Measurements from ENCODE around the gene SLX4.

- TF ChIP-seq POLR2AphosphoS5 (IDR thresholded peaks at IDR 0.05; ENCODE audit: low read depth, low read length) (no peak), POLR2A (IDR thresholded peaks at IDR 0.05; ENCODE audit: low read depth, low read length) (no peak)
These were observed 1.4 kb upstream of the SLX4 start for GRCh38 chr16:3612510-3613466.

Data from GM12892 (cell line).